Mucosa of gallbladder (tissue), 1 donor: ENCODE results near the gene ASB16. TPM values are rescaled to one million over a fixed set of nuclear protein-coding genes. Genes with fewer than 3 reads are reported as not detected.
A peak's percentile ranks its signal among the peaks of the same experiment; 100 is the strongest.

Experiments
- DNase-seq: peaks from one replicate; pipeline ENCODE4 v3.0.0-alpha.2; 2020; ENCODE audit warnings: low spot score
- total RNA-seq: library from RNA; stranded (reverse); gene quantifications from one replicate; pipeline ENCODE4 v1.2.1, GENCODE V29; 2021
- donor health status: DM: no; HTN: no; CAD: no.

The ASB16 gene
- total RNA-seq, 1 donor from 2014 or later: 0.58 TPM

DNA sequence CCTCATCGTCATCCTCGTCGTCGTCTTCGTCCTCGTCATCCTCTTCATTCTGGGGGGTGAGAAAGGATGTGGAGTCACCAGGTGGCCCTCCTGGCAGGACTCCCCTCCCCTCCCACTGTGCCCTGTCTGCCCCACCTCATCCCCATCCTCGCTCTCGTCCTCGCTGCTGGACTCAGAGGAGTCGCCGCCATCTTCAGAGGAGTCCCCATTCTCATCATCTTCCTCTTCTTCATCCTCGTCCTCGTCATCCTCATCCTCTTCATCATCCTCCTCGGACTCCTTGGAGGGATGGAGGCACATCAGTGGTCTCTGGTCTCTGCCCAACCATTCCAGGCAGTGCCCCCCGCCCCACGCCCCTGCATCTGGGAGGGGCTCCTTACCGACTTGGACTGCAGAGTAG is 36.8 kb downstream of the ASB16 start:
- DNase-seq: no peak

DNA sequence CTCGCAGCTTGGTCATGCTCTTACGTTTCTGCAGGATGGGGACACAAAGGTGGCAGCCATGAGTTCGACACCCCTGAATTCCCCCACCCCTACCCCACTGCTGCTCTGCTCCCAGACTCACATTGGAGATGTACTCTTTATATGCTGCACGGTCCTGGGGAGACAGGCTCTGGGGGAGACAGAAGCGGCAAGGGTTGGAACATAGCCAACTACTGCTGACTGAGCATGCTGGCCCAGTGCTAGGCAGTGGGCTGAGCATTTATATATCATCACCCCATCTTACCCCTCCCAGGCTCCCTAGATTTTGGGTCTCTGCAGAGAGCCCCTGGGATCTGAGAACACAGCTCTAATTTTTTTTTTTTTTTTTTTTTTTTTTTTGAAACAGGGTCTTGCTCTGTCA is 37.2 kb downstream of the ASB16 start:
- no peak for DNase-seq

DNA sequence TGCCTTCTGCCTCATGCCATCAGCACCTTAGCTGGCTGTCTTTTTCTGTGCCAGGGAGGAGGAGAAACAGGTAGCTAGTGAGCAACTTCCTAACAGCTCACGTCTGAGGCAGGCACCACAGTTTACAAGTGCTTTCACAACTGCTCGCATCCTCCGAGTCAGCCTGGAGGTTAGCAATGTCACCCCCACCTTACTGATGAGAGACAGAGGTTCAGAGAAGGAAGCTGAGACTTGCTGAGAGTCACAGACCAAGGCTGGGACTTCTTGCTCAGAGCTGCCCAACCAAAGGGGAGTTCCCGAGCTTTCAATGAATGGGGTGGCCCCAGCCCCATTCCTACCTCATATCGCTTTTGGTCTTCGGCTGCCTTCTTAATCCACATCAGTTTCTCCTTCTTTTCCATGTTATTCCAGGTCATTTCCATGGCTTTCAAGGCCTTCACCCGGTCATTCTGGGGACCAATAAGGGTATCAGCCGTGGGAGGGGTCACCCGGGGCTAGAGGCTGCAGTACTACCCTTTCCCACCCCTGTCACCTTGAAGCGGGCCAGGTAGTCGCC is 39.4 kb downstream of the ASB16 start:
- DNase-seq: no peak

DNA sequence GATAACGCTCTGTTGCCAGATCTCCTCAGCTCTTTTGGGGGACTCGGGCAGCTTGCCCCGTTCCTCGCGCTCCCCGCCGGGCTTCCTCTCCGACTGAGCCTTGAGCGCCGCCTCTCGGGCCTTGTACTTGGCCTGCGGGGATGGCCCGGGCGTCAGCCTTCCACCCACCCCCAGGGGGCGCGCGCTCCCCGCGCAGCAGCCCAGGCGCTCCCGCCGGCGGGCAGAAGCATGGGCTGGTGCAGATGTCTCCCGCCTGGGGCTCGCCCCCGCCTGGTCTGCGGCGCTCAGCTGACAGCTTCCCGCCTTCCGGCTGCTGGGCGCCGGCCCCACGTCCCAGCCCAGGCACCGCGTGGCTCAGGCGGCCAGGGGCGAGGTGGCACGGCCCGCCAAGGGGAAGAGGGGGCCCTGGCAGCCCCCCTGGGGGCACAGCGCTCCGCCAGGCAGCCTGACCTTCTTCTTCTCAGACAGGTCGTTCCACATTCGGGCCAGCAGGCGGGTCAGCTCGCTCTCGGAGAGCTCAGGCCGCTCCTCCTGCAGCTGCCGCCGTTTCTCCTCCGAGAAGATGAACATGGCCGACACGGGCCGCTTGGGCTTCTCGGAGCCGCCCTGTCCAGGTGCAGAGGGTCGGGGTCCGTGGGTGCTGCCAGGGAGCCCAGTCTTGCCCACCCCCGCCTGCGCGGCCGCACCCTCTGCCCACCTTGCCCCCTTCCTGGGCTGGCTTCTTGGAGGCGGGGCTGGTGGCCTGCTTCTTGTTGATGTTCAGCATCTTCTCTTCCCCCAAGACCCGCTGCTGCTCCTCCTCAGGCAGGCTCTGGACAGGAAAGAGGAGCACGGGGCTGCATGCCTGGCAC is 40.1 kb downstream of the ASB16 start:
- DNase-seq: peak; percentile 88

DNA sequence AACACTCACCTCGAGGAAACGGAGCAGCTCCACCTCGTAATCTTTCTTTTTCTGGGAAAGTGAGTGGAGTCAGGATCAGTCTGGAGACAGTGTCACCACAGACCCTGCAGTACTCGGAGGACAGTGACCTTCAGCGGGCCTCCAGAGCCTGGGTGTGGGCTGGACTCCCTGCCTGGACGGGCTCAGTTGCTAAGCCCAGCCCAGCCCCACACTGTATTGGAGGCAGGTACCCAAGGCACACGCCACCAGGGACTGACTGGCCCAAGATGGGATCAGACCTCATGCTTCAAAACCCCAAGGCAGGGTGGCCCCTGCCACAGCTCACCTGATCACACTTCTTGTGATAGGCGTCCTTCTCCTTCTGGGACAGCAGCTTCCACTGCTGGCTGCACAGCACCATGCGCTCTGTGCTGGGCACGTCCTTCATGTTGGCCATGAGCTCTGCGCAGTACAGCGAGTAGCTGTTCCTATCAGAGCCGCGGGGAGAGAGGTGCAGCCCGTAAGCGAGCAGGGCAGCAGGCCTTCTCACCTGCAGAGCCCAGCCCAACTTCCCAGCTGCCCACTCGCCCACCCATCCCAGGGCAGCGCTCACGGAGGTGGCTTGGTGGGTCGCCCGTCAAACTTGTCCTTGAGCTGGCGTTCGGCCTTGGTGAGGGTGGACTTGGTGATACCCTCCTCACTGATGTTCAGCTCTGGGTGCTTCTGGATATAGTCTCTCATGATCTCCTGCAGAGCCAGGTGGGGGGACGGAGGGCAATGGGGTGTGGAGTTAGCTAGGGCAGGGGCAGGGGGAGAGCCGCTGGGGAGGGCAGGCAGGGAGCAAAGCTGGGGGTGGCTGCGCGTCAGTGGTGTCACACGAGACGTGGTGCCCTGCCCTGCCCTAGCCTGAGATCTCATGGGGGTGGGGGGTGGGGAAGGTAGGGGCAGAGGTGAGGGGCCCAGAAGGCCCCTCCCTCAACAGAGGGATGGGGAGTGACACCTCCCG is 41.1 kb downstream of the ASB16 start:
- no peak for DNase-seq

DNA sequence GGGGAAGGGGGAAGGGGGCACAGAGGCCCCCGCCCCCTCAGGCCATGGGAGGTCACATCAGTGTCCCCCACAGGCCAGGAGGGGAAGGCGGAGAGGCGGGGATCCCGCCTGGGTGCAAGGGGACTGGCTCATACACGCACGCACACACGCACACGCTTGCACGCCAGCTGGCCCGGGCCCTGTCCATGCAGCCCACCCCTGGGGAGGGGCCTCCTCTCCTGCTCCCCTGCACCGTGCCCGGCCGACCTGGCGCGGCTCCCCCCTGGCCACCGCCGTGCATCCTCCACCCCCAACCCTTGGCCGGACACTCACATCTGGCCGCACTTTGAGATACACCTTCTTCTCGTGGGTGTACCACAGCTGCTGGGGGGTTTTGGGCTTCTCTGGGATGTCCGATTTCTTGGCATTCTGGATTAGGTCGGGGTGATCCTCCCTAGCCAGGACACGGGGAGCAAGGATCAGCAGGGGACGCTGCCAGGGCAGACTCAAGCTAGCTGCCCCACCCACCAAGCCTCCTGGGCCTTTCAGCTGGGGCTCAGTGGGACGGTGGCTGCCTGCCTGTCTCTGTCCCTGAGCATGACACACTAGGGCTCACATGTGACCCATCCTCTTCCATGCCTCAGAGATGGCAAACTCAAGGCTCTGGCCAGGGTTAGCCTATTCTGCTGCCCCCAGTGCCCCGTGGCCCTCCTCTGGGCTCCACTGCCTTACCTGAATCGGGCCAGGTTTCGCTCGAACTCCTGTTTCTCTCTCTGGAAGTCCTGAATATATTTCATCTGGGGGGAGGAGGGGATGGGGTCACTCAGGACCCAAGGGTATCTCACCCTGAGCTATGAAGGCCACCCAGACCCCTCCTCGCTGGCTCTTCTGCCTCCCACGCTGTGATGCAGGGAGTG is 42.3 kb downstream of the ASB16 start:
- DNase-seq: no peak

DNA sequence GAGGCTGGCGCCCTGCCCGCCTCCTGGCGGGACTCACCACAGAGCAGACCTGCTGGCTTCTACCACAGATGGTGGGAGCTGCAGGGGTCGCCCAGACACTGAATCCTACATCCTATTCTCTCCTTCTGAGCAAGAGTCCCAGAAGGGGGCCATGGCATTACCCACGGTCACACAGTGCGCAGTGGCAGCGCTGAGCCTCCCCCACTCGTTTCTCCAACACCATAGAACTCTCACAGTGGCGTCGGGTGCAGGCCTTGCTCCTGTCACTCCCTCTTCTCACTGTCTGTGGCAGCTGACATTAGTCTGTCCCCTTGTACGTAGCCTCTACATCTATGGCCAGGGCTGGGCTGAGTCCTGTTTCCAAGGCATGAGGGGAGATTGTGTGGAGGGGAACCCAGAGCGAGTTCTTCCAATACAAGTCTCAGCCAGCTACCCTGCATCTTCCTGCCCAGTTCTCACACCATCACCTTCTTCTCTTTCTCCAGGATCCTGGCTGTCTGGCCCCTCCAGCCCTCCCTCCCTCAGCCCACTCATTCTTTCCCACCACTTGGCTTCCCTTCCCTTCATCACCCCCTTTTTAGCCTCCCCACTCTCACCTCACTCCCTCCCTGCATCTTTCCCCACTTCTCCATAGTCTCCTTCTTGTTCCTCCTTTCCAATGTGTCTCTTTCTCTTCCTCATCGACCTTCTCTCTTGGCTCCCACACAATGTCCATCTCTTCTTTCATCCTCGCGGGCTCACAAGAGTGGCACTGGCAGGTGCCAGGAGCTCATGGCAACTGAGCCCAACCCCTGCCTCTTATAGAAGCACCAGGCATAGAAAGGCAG is 43.1 kb downstream of the ASB16 start:
- DNase-seq: no peak

DNA sequence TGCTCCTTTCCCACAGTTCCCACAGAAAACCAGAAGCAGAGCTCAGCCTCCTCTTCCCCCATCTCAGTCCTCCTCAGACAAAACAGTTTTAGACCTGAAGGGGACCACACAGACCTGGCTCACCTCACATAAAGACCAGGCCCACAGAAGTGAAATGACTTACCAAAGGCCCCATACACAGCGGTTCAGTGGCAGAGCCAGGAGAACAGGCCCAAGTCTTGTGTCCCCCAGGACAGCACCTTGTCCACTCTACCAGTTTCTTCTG is 43.7 kb downstream of the ASB16 start:
- DNase-seq: no peak

DNA sequence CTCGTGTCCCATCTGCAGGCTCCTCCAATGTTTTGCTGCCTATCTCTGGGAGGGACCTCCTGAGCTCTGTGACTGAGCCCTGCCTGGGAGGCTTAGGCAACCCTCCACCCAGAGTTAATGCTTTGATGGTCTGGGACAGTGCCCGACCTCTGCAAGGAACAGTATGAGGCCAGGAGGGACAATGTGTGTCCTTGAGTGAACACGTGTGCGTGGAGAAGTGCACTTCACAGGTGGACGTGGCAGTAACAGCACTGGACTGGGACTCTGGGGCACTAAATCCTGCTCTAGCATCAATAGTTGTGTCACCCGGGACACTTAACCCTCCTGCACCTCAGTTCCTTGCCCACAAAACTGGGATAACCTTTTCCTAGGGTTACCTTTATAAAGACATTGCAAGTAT is 44.4 kb downstream of the ASB16 start:
- no peak for DNase-seq

DNA sequence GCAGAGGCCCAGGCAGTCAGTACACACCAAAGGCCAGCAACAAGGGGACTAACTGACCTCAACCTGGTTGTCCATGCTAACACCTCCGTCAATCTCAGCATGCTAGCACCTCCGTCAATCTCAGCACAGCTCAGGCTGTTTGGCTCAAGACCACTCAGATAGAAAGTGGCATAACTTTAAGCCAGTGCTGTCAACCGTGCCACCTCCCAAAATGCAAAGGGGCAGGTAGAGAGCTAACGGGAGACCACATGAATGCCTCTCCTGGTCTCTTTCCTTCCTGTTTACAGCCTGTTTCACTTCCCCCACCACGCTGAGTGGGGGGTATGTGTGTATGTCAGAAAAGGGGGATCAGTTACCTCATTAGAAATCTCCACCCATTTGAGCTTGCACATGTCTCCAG is 45.7 kb downstream of the ASB16 start:
- DNase-seq: no peak

DNA sequence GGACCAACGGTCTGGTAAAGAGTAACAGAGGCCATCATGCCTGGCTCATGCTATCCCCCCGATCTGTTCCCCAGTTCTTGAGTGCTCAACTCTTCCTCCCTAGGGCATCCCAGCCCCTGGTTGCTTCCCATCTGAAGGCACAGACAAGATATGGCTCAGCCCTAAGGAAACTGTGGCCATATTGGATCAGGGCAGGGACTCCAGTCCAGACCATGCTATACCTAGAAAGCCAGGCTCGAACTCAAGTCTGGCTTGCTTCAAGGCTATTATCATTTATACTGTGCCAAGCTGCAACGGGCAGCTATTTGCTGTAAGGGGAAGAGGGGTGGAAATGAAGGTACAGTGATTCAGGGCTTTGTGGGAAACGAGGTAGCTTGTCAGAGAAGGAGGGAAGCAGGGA is 46.2 kb downstream of the ASB16 start:
- no peak for DNase-seq

DNA sequence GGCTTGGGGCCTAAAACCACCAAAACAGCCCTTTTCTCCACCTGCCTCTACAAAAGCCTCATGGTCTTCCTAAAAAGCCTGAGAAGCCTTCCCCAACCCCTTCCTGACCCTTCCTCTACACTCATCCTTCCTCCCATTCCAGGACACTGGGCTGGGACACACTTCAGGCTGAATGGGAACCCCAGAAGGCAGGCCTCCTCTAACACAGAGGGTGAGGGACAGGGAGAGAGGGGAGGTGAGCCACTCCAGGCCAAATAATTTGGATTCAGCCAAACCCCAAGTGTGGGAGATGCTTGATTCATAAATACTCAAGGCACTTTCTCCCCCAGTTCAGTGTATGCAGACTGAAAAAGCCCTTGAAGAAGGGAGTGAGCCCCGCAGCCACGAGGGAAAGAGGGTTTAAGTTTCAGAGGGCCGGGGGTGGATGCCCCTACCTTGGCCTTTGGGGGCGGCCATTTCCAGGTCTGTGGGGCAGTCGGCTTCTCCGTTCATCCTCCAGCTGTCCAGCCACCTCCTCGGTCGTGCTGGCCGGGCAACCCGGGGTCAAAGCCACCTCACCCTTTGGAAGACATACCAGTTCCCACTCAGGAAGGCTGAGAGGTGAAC is 47.3 kb downstream of the ASB16 start:
- no peak for DNase-seq

DNA sequence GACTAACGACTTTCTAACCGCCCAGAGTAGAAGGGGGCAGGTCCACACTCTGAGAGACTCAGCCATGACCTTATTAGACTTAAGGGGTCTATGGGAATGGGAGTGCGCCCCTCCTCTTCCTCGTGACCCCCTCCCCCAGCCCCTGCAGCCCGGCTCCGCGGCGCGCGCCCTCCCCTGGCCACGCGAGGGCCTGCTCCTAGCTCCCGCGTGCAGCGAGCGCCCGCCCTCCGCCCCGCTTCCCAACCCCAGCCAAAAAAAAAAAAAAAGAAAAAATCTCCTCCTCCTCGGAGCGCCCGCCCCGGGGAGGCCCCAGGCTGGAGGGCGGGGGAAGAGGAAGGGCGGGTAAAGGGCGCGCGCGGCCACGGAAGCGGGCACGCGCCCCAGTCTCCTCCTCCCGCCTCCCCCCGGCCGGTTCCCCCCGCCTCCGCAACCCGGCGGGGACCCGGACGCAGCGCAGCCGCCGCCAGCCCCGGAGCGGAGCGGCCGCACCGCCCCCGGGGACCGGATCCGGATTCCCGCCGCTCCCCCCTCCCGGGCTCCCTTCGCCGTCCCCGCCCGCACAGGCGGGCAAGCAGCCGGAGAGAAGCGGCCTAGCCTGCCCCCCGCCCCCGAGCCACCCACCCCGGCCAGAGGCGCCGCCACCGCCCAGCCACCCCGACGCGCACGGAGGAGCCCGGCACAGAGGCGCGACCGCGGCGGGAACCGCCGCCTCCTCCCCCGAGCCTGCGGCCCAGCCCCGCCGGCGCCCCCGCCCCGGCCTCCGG is 48.0 kb downstream of the ASB16 start:
- peak; percentile 87 for DNase-seq

DNA sequence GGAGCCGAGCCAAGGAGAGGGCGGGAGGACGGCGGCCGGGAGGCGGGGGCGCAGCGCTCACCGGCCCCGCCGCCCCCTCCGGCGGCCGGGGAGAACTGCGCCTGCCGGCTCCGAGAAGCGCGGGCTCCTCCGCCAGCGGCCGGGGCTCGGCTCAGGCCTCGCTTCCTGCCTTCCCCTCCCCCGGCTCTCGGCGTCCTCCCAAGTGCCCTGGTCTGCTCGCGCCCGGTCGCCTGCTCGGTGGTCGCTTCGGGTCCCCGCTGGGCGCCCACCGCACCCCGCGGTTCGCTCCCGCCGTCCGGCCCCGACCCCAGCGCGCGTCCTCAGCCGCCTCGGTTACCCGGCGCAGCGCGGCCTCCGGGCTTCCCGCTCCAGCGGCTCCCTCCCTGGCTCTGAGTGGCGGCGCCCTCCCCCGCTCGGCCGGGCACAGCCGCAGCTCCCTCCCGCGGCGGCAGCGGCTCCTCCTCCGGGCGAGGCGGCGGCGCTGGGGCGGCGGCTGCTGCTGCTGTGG is 48.7 kb downstream of the ASB16 start:
- peak; percentile 61 for DNase-seq

DNA sequence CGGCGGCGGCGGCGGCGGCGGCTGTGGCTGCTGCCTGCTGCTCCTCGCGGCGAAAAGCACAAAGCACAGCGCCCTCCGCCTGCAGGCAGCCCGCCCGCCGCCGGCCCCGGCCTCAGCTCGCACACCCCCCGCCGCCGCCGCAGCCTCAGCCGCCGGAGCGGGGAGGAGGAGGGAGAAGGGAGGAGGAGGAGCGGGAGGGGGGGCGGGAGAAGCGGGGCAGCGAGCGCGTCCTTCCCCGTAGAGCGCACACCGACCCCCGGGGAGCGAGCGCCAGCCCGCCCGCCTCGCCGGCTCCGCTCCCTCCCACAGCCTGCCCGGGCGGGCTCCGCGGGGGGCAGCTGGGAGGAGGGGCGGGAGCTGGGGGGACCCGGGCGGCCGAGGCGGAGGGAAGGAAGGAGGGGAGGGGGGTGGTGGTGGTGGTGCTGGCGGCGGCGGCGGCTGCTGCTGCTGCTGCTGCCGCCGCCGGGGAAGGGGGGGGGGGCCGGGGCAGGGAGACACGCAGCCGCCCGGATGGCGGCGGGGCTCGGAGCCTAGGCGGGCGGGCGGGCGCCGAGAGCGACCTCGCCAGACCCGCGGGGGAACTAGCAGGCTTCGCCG is 49.2 kb downstream of the ASB16 start, which contains the start of gene UBTF:
Gene UBTF (minus strand): TSS at position 60 of the 597 bp plus-strand sequence. CDS start 1,446 bp downstream, outside the sequence.
- peak; percentile 52 for DNase-seq

DNA sequence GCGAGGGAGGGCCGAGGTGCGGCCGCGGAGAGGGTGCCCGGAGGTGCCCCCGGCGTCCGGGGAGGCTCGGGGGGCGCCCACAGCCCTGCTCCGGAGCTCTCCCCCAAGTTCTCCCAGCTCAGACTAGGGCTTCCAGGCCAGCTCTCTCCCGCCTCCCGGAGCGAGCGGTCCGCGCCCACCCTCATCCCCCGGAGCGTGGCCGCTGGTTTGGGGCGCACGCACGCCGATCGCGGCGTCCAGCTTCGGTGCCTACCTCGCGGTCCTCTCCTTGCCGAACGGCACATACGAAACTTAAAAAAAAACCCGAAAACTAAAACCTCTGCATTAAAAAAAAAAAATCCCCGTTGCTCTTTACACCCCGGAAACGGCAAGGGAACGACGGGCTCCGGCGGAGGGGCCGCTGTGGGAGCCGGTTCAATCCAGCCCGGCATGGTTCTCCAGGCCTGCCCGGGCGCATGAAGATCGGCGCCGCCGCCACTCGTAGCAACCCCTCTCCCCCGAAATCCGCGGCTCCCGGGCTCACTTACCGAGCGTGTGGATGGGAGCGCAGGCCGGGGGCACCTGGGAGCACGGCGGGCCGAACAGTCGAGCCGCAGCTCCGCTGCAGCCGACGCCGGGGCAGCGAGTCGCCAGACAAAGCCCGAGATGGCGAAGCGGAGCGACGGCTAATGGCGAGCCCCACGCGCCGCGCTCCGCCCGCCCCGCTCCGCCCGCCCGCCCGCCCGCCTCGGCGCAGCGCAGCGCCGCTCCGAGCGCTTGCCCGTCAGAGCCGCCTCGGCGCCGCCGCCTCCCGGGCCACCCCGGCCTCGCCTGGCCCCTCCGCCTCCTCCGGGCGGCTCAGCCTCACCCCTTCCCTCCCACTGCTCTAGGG is 49.9 kb downstream of the ASB16 start:
- DNase-seq: peak; percentile 46

DNA sequence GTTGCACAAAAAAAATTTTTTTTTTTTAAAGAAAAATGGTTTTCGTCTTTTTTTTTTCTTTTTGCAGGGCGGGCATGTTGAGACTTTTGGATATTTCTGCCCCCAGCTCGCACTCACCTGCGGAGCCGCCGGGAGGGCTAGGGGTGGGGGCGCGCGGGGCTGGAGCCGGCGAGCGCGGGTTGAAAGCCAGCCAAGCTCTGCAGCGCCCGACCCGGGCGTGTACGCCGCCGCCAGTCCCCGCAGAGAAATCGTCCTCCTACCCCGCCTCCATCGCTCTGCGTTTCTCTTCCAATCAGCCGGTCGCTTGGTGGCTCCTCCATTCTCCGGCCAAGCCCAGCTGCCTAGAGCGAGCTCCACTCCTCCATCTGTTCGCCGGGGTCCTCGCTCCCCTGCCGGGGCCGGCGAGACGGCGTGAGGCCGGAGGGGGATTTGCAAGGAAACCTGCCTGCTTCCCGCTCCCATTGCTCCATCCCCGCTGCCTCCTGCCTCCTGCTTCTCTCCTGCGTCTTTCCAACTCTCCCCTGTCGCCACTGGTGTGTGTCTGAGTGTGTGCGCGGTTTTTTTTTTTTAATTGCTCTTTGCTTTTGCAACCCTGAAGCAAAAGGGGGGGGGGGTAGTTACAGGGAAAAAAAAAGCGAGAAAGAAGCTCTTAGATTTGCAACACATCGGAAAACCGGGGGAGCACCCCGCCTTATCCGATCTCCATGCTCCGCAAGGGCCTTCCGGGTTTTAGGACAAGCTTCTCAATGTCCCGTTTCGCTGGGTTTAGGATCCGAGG is 50.8 kb downstream of the ASB16 start:
- peak; percentile 76 for DNase-seq
